Gastroesophageal sphincter (tissue), 3 donors: Measurements from ENCODE around the gene ANKH.

Experiments used
- POLR2A ChIP-seq, 2 donors: fragments of 450-650 bp; IDR thresholded peaks; one replicate each; pipeline ENCODE4 v1.6.1; 2017; ENCODE audit warnings: antibody characterized with exemption in 2 of 2, mild to moderate bottlenecking in 2 of 2, moderate library complexity in 1 of 2
- TF ChIP-seq, protein P1 (sequence below), 4 experiments: fragments of 200-600 bp in 2 of 4; fragments of 450-650 bp in 2 of 4; sonication (generic) in 1 of 4; IDR thresholded peaks; one replicate each; pipeline ENCODE4 v1.5.1; 2017 to 2019; ENCODE audit warnings: antibody characterized with exemption in 4 of 4, mild to moderate bottlenecking in 2 of 4, moderate library complexity in 2 of 4

DNA sequence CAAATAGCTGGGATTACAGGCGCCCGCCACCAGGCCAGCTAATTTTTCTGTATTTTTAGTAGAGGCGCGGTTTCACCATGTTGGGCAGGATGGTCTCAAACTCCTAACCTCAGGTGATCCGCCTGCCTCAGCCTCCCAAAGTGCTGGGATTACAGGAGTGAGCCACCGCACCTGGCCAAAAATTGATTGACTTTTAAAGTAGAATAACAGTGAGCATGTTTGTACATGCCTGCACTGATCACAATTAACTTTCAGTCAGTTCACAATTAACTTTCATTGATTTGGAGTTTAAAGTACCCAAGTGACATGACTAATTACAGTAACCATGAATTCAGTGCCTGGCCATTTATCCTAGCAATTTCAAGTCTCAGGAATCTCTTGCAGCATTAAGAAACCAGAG lies 61.3 kb downstream of the ANKH start:
- TF ChIP-seq, protein P1, sequence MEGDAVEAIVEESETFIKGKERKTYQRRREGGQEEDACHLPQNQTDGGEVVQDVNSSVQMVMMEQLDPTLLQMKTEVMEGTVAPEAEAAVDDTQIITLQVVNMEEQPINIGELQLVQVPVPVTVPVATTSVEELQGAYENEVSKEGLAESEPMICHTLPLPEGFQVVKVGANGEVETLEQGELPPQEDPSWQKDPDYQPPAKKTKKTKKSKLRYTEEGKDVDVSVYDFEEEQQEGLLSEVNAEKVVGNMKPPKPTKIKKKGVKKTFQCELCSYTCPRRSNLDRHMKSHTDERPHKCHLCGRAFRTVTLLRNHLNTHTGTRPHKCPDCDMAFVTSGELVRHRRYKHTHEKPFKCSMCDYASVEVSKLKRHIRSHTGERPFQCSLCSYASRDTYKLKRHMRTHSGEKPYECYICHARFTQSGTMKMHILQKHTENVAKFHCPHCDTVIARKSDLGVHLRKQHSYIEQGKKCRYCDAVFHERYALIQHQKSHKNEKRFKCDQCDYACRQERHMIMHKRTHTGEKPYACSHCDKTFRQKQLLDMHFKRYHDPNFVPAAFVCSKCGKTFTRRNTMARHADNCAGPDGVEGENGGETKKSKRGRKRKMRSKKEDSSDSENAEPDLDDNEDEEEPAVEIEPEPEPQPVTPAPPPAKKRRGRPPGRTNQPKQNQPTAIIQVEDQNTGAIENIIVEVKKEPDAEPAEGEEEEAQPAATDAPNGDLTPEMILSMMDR (IDR thresholded peaks at IDR 0.05): no peak
- no peak for TF ChIP-seq POLR2A (IDR thresholded peaks at IDR 0.05)
